Calu3 (cell line): ENCODE measurements around the gene CRACDL. TPM values are rescaled to one million over a fixed set of nuclear protein-coding genes. Genes with fewer than 3 reads are reported as not detected.

ENCODE experiments used
- BruUV-seq: library from RNA; stranded (reverse); fragments of 400-500 nt; replicated peaks from 2 replicates; lab custom pipeline; 2021; lab: Mats Ljungman, UMichigan
- CTCF ChIA-PET: fragments of 300-600 bp; sonication (Branson Sonifier 250); formaldehyde crosslinking; loops from one replicate; lab custom pipeline; 2022; ENCODE audit warnings: antibody characterized with exemption; lab: Charles Lee
- DNase-seq: peaks from one replicate; pipeline ENCODE4 v3.0.0; 2022
- H3K27ac Mint-ChIP-seq: one replicate; pipeline ENCODE4 v1.8.0; 2022; ENCODE audit warnings: mixed read lengths; ENCODE audit not compliant: unreplicated experiment
- H3K27me3 Mint-ChIP-seq: one replicate; pipeline ENCODE4 v1.8.0; 2022; ENCODE audit warnings: mixed read lengths; ENCODE audit not compliant: unreplicated experiment
- H3K36me3 Mint-ChIP-seq: one replicate; pipeline ENCODE4 v1.8.0; 2022; ENCODE audit warnings: mild to moderate bottlenecking, moderate library complexity, mixed read lengths; ENCODE audit not compliant: insufficient read depth, unreplicated experiment
- H3K4me1 Mint-ChIP-seq: one replicate; pipeline ENCODE4 v1.8.0; 2022; ENCODE audit warnings: mild to moderate bottlenecking, low read depth, mixed read lengths; ENCODE audit not compliant: unreplicated experiment
- H3K4me3 Mint-ChIP-seq: one replicate; pipeline ENCODE4 v1.8.0; 2022; ENCODE audit warnings: mild to moderate bottlenecking, low read depth, moderate library complexity, mixed read lengths; ENCODE audit not compliant: unreplicated experiment
- H3K9me3 Mint-ChIP-seq: one replicate; pipeline ENCODE4 v1.8.0; 2022; ENCODE audit warnings: low read depth, mixed read lengths; ENCODE audit not compliant: unreplicated experiment
- CTCF ChIP-seq: fragments of 200-600 bp; IDR thresholded peaks from one replicate; pipeline ENCODE4 v1.8.0; 2022; ENCODE audit warnings: antibody characterized with exemption; ENCODE audit not compliant: unreplicated experiment
- intact Hi-C: fragments of 100-400 bp; cut with micrococcal nuclease; formaldehyde crosslinking; loops from one replicate; pipeline ENCODE4 v1.10.0; 2022; ENCODE audit not compliant: unreplicated experiment
- total RNA-seq: library from RNA; stranded (reverse); gene quantifications from 2 replicates; pipeline ENCODE4 v1.2.3, GENCODE V29; 2022

The CRACDL gene
- total RNA-seq, 1 experiment from 2014 or later, result 16.2 TPM

GRCh38 chr2:98825858-98826257 is 110.2 kb downstream of the CRACDL start:
- peaks cover 17% of the 10 kb centered on the region for H3K36me3 Mint-ChIP-seq
- H3K4me3 Mint-ChIP-seq, result no peak overlapping the region
- no TSS peak for BruUV-seq
- TF ChIP-seq CTCF, result no peak
- no peaks in the 10 kb centered on the region for H3K4me1 Mint-ChIP-seq
- intact Hi-C loops, result no loop called here
- CTCF ChIA-PET, result no interaction called here
- no peaks in the 10 kb centered on the region for H3K9me3 Mint-ChIP-seq
- no peak for DNase-seq
- no peaks in the 10 kb centered on the region for H3K27me3 Mint-ChIP-seq
- H3K27ac Mint-ChIP-seq, result no peak overlapping the region

- H3K4me3 Mint-ChIP-seq, result no peak overlapping the region
- peaks cover 17% of the 10 kb centered on the region for H3K36me3 Mint-ChIP-seq
- H3K27ac Mint-ChIP-seq, result no peak overlapping the region
- TF ChIP-seq CTCF, result no peak
- no peak for DNase-seq
- no peaks in the 10 kb centered on the region for H3K4me1 Mint-ChIP-seq
- no peaks in the 10 kb centered on the region for H3K9me3 Mint-ChIP-seq
- no peaks in the 10 kb centered on the region for H3K27me3 Mint-ChIP-seq
- BruUV-seq, result no TSS peak
- CTCF ChIA-PET, result no interaction called here
- intact Hi-C loops, result no loop called here
These were observed 110.6 kb downstream of the CRACDL start for GRCh38 chr2:98825404-98825803.

GRCh38 chr2:98825020-98825350 is 111.0 kb downstream of the CRACDL start:
- no peak for TF ChIP-seq CTCF
- Mint-ChIP-seq H3K4me3 (no peak overlapping the region), H3K27ac (no peak overlapping the region), H3K27me3 (no peaks in the 10 kb centered on the region), H3K4me1 (no peaks in the 10 kb centered on the region), H3K36me3 (peaks cover 17% of the 10 kb centered on the region), H3K9me3 (no peaks in the 10 kb centered on the region)
- CTCF ChIA-PET, result interaction anchor here (1.4 kb wide), 1 partner anchor 176 kb away, joined by 5 read pairs; no protein-coding TSS in a partner anchor
- intact Hi-C loops, result no loop called here
- no TSS peak for BruUV-seq
- DNase-seq, result no peak

GRCh38 chr2:98824256-98825019 is 111.6 kb downstream of the CRACDL start:
- no peaks in the 10 kb centered on the region for H3K27me3 Mint-ChIP-seq
- no peak for TF ChIP-seq CTCF
- intact Hi-C loops, result no loop called here
- no peak overlapping the region for H3K27ac Mint-ChIP-seq
- no peak overlapping the region for H3K4me3 Mint-ChIP-seq
- H3K9me3 Mint-ChIP-seq, result no peaks in the 10 kb centered on the region
- peaks cover 17% of the 10 kb centered on the region for H3K36me3 Mint-ChIP-seq
- DNase-seq, result no peak
- BruUV-seq, result no TSS peak
- no peaks in the 10 kb centered on the region for H3K4me1 Mint-ChIP-seq
- CTCF ChIA-PET, result interaction anchor here (1.4 kb wide), 1 partner anchor 175 kb away, joined by 5 read pairs; no protein-coding TSS in a partner anchor
